Mucosa of descending colon (tissue), 3 donors: ENCODE data around the gene NUDT9. TPM values are rescaled to one million over a fixed set of nuclear protein-coding genes. Genes with fewer than 3 reads are reported as not detected.
A peak's percentile ranks its signal among the peaks of the same experiment; 100 is the strongest.

Experiments used
- ATAC-seq: fragments of 200-7000 bp; cut with Tn5 transposase; one replicate; pipeline ENCODE4 v1.9.1; 2020; ENCODE audit warnings: mild to moderate bottlenecking, moderate library complexity
- DNase-seq, 3 donors: peaks; one replicate each; pipeline ENCODE4 v3.0.0-alpha.2; 2020
- H3K36me3 ChIP-seq: fragments of 200-600 bp; one replicate; pipeline ENCODE4 v1.8.0; 2021; ENCODE audit warnings: low read depth, mild to moderate bottlenecking
- H3K4me1 ChIP-seq: fragments of 200-600 bp; one replicate; pipeline ENCODE4 v1.8.0; 2021; ENCODE audit warnings: low read depth, mild to moderate bottlenecking
- H3K4me3 ChIP-seq: fragments of 200-600 bp; one replicate; pipeline ENCODE4 v1.8.0; 2021; ENCODE audit warnings: mild to moderate bottlenecking
- H3K9me3 ChIP-seq: fragments of 200-600 bp; one replicate; pipeline ENCODE4 v1.8.0; 2021; ENCODE audit warnings: mild to moderate bottlenecking
- CTCF ChIP-seq: fragments of 200-600 bp; IDR thresholded peaks from one replicate; pipeline ENCODE4 v1.8.0; 2022; ENCODE audit warnings: antibody characterized with exemption, mild to moderate bottlenecking
- intact Hi-C, 2 donors: fragments of 100-400 bp; cut with DNase I in 1 of 2; cut with micrococcal nuclease in 1 of 2; formaldehyde crosslinking; loops; one replicate each; pipeline versions ENCODE4 v1.11.0 to v1.11.1; 2022; cut with DNase I, micrococcal nuclease
- total RNA-seq, 3 donors: library from RNA; stranded (reverse); fragmentation: NEBNext Ultra II Directional in 2 of 3; extraction: Animal tissue kit (Norgen Biotek cat#: 25700) in 2 of 3; gene quantifications; one replicate each; pipeline versions ENCODE4 v1.2.1 to v1.2.4, GENCODE V29; 2021 to 2023
- donor health status: DM: no; HTN: no; CAD: no; lungs with moderate emphysema.
- donor health status: DM: no; HTN: no; CAD: no.
- donor health status: DM: no; HTN: yes; CAD: no.

The NUDT9 gene
- total RNA-seq, 3 donors from 2014 or later = 32.5 to 35.8 (median 32.8) TPM

- no peaks in the 10 kb centered on the region for H3K9me3 ChIP-seq
- no peak overlapping the region for H3K4me3 ChIP-seq
- no peaks in the 10 kb centered on the region for H3K4me1 ChIP-seq
- no peak for TF ChIP-seq CTCF
- DNase-seq = no peak
- intact Hi-C loops = no loop called here
- ATAC-seq = no peak
- H3K36me3 ChIP-seq = no peaks in the 10 kb centered on the region
Observed at GRCh38 chr4:87499403-87500091, 77.2 kb downstream of the NUDT9 start.

DNA sequence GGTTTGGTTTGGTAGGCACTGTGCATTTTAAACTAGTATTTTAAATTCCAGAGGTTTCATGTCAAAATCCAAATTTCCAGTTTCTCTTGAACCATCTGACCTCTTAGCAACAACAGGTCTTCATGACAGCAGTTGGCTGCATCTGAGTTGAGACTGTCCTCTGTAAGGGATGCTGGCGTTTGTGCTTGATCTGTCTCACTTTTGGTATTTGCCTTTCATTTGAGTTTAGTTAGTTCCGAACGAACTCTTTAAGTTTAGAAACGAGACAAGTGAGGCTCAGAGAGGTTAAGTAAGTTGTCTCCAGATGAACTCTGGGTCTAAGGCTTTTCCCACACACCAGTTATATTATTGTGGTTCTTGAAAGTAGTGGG, 77.7 kb downstream of the NUDT9 start:
- Histone ChIP-seq H3K36me3 (no peaks in the 10 kb centered on the region), H3K9me3 (no peaks in the 10 kb centered on the region), H3K4me3 (no peak overlapping the region), H3K4me1 (no peaks in the 10 kb centered on the region)
- no peak for TF ChIP-seq CTCF
- ATAC-seq (no peak), DNase-seq (no peak)
- intact Hi-C loops = no loop called here

DNA sequence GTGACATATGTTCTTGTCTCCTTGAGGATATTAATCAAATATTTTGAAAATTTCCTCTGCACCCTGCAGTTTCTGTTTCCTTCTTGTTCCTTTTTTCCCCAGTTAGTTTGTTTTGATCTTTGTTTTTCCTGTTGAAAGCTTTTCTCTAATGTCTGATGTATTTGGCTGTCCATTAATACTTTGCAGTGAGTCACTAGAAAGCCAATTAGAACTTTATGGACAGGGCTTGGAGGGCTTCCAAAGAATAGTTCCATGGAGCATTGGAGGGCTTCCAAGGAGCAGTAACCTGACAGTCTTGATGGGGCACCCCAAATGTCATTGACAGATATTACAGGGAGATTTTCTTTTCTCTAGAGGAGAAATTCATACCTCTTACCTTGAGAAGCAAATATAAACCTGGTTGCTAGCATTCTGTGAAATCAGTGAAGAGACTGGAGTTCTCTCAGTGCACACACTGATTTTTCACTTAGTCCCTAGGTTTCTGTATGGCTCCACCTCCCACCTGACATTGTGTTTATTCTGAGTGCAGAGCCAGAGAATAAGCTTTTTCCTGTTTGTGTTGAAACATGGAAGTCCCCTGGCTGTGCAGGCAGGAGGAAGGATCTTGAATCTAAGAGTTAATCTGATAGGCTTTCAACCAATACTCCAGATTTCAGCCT, 80.3 kb downstream of the NUDT9 start:
- H3K9me3 ChIP-seq = no peaks in the 10 kb centered on the region
- DNase-seq (no peak), ATAC-seq (peak; percentile 26)
- TF ChIP-seq CTCF = no peak
- no peak overlapping the region for H3K4me3 ChIP-seq
- H3K4me1 ChIP-seq = no peaks in the 10 kb centered on the region
- H3K36me3 ChIP-seq = no peaks in the 10 kb centered on the region
- intact Hi-C loops = no loop called here

DNA sequence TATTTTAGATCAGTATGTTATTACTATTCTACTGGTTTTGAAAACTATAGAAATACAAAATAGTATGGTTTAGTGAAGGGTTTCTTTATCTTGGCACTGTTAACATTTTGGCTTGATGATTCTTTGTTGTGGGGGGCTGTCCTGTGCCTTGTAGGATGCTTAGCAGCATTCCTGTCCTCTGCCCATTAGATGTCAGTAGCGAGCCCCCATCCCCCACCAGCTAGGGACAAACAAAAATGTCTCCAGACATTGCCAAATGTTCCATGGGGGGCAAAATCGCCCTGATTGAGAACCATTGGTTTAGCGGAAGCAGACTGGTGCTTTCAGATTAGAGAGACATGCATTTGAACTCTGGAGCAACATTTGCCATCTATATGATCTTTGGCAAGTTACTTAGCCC, 83.5 kb downstream of the NUDT9 start:
- TF ChIP-seq CTCF = no peak
- ATAC-seq (no peak), DNase-seq (no peak)
- H3K4me1 ChIP-seq = no peaks in the 10 kb centered on the region
- intact Hi-C loops = no loop called here
- H3K9me3 ChIP-seq = no peaks in the 10 kb centered on the region
- no peaks in the 10 kb centered on the region for H3K36me3 ChIP-seq
- H3K4me3 ChIP-seq = no peak overlapping the region

- ATAC-seq (no peak), DNase-seq (no peak)
- intact Hi-C loops = no loop called here
- TF ChIP-seq CTCF = no peak
- Histone ChIP-seq H3K4me3 (no peak overlapping the region), H3K36me3 (no peaks in the 10 kb centered on the region), H3K9me3 (no peaks in the 10 kb centered on the region), H3K4me1 (no peaks in the 10 kb centered on the region)
Observed at GRCh38 chr4:87506974-87507701, 84.8 kb downstream of the NUDT9 start.

Other genes starting within 250 kb of the NUDT9 start
- gene KLHL8, start 202.0 kb upstream of the NUDT9 start, total RNA-seq = 10 to 100 TPM; 16.4 to 23.0 (median 22.5) TPM
- gene HSD17B13, start 99.7 kb upstream of the NUDT9 start, total RNA-seq = 1 to 10 TPM in 1 of 3 donors, under 1 TPM in 2; 0.36 to 1.8 (median 0.76) TPM
- 100 to 1,000 TPM; 142 to 252 (median 250) TPM for gene HSD17B11, start 31.4 kb upstream of the NUDT9 start, total RNA-seq
- 100 to 1,000 TPM in 1 of 3 donors, 10 to 100 TPM in 2; 33.6 to 544 (median 78.4) TPM for gene SPARCL1, start 106.8 kb downstream of the NUDT9 start, total RNA-seq
- not detected for gene DSPP, start 186.0 kb downstream of the NUDT9 start, total RNA-seq
- gene DMP1, start 227.7 kb downstream of the NUDT9 start, total RNA-seq = not detected